GM21723 (cell line): ENCODE results near the gene FCHO2.
"Not testable (repeated sequence)": the region's sequence is repeated elsewhere in the genome, so short reads cannot be mapped to it uniquely, and the experiment has no call there.

Source experiments
- ATAC-seq: cut with Tn5 transposase; IDR thresholded peaks from one replicate; pipeline ENCODE4 v1.9.1; 2021; ENCODE audit warnings: mild to moderate bottlenecking, moderate library complexity; ENCODE audit not compliant: unreplicated experiment

Gene FCHO2

GRCh38 chr5:72956324-72957140 is 691 bp downstream of the FCHO2 start:
- peak; percentile 43 for ATAC-seq

- ATAC-seq, result no peak
Observed at GRCh38 chr5:72957337-72957736, 1.5 kb downstream of the FCHO2 start.

GRCh38 chr5:72959257-72959656 is 3.4 kb downstream of the FCHO2 start:
- ATAC-seq, result no peak

- ATAC-seq, result not testable (repeated sequence)
Observed at GRCh38 chr5:72974481-72974880, 18.6 kb downstream of the FCHO2 start.

- not testable (repeated sequence) for ATAC-seq
Observed at GRCh38 chr5:72976810-72977209, 21.0 kb downstream of the FCHO2 start.

GRCh38 chr5:72985719-72986118 is 29.9 kb downstream of the FCHO2 start:
- no peak for ATAC-seq

GRCh38 chr5:72988769-72989168 is 32.9 kb downstream of the FCHO2 start:
- no peak for ATAC-seq

GRCh38 chr5:72991394-72991793 is 35.6 kb downstream of the FCHO2 start:
- ATAC-seq, result no peak

- no peak for ATAC-seq
Observed at GRCh38 chr5:72994578-72994977, 38.7 kb downstream of the FCHO2 start.

GRCh38 chr5:72996632-72997031 is 40.8 kb downstream of the FCHO2 start:
- ATAC-seq, result no peak

GRCh38 chr5:72999916-73000315 is 44.1 kb downstream of the FCHO2 start:
- no peak for ATAC-seq

- ATAC-seq, result no peak
Observed at GRCh38 chr5:73005886-73006285, 50.0 kb downstream of the FCHO2 start.

GRCh38 chr5:73007051-73007450 is 51.2 kb downstream of the FCHO2 start:
- no peak for ATAC-seq

GRCh38 chr5:73008831-73009230 is 53.0 kb downstream of the FCHO2 start:
- no peak for ATAC-seq

GRCh38 chr5:73011612-73012011 is 55.8 kb downstream of the FCHO2 start:
- ATAC-seq, result not testable (repeated sequence)

GRCh38 chr5:73018892-73019291 is 63.1 kb downstream of the FCHO2 start:
- ATAC-seq, result no peak

- ATAC-seq, result no peak
Observed at GRCh38 chr5:73019766-73020165, 63.9 kb downstream of the FCHO2 start.

GRCh38 chr5:73022471-73023169 is 66.8 kb downstream of the FCHO2 start:
- no peak for ATAC-seq

- ATAC-seq, result not testable (repeated sequence)
Observed at GRCh38 chr5:73024946-73025544, 69.2 kb downstream of the FCHO2 start.

- ATAC-seq, result no peak
Observed at GRCh38 chr5:73027361-73027760, 71.5 kb downstream of the FCHO2 start.

- no peak for ATAC-seq
Observed at GRCh38 chr5:73027816-73028215, 72.0 kb downstream of the FCHO2 start.
